Stimulated activated CD4-positive, alpha-beta T cell treated with anti-CD3 and anti-CD28 coated beads, Interleukin-4, amount 100 ng/mL, for 24 hours (primary cell): ENCODE results near the gene DAD1.

ENCODE experiments used
- DNase-seq: peaks from one replicate; pipeline ENCODE4 v3.0.0-alpha.2; 2020

Gene DAD1

GRCh38 chr14:22566845-22567244 is 22.2 kb downstream of the DAD1 start:
- no peak for DNase-seq

- peak; percentile 11 for DNase-seq
Observed at GRCh38 chr14:22566266-22566665, 22.8 kb downstream of the DAD1 start.

- DNase-seq: peak; percentile 11
Observed at GRCh38 chr14:22565391-22565945, 23.6 kb downstream of the DAD1 start.

- DNase-seq: no peak
Observed at GRCh38 chr14:22564463-22564862, 24.6 kb downstream of the DAD1 start.

GRCh38 chr14:22563987-22564386 is 25.0 kb downstream of the DAD1 start:
- no peak for DNase-seq

GRCh38 chr14:22561661-22562579 is 27.1 kb downstream of the DAD1 start:
- DNase-seq: peak; percentile 79

GRCh38 chr14:22561366-22561660 is 27.7 kb downstream of the DAD1 start:
- no peak for DNase-seq

- DNase-seq: peak; percentile 59
Observed at GRCh38 chr14:22560662-22561365, 28.2 kb downstream of the DAD1 start.

- DNase-seq: no peak
Observed at GRCh38 chr14:22559041-22559440, 30.0 kb downstream of the DAD1 start.

GRCh38 chr14:22558221-22558913 is 30.7 kb downstream of the DAD1 start:
- DNase-seq: peak; percentile 71

GRCh38 chr14:22557846-22558220 is 31.2 kb downstream of the DAD1 start:
- no peak for DNase-seq

- DNase-seq: peak; percentile 94
Observed at GRCh38 chr14:22556990-22557623, 31.9 kb downstream of the DAD1 start.

- DNase-seq: peak; percentile 98
Observed at GRCh38 chr14:22556021-22556989, 32.7 kb downstream of the DAD1 start.

GRCh38 chr14:22555384-22556011 is 33.5 kb downstream of the DAD1 start:
- DNase-seq: peak; percentile 80

GRCh38 chr14:22554498-22555383 is 34.3 kb downstream of the DAD1 start:
- DNase-seq: peak; percentile 36

- DNase-seq: peak; percentile 38
Observed at GRCh38 chr14:22553861-22554497, 35.0 kb downstream of the DAD1 start.

GRCh38 chr14:22553445-22553844 is 35.6 kb downstream of the DAD1 start:
- DNase-seq: no peak

GRCh38 chr14:22552827-22553076 is 36.3 kb downstream of the DAD1 start:
- DNase-seq: peak; percentile 9

GRCh38 chr14:22552001-22552826 is 36.8 kb downstream of the DAD1 start:
- DNase-seq: peak; percentile 13
